Suprapubic skin (tissue), 4 donors: ENCODE results near the gene AATF. TPM values are rescaled to one million over a fixed set of nuclear protein-coding genes. Genes with fewer than 3 reads are reported as not detected.

Experiments
- DNase-seq, 2 donors: peaks; one replicate each; pipeline ENCODE4 v3.0.0-alpha.2; 2019; ENCODE audit warnings: low spot score in 2 of 2
- H3K27ac ChIP-seq: fragments of 200-600 bp; sonication (generic); one replicate; pipeline ENCODE4 v1.5.1; 2019
- H3K27me3 ChIP-seq: fragments of 200-600 bp; sonication (generic); one replicate; pipeline ENCODE4 v1.5.1; 2019
- H3K36me3 ChIP-seq: fragments of 200-600 bp; sonication (generic); one replicate; pipeline ENCODE4 v1.5.1; 2019
- H3K4me1 ChIP-seq: fragments of 200-600 bp; sonication (generic); one replicate; pipeline ENCODE4 v1.5.1; 2019
- H3K4me3 ChIP-seq: fragments of 200-600 bp; sonication (generic); one replicate; pipeline ENCODE4 v1.5.1; 2019; ENCODE audit warnings: mild to moderate bottlenecking
- H3K9me3 ChIP-seq: fragments of 200-600 bp; sonication (generic); one replicate; pipeline ENCODE4 v1.5.1; 2019
- EP300 ChIP-seq: sonication (generic); formaldehyde crosslinking; IDR thresholded peaks from one replicate; pipeline ENCODE4 v1.6.1; 2017; ENCODE audit warnings: antibody characterized with exemption
- POLR2A ChIP-seq, 2 donors: fragments of 450-650 bp; IDR thresholded peaks; one replicate each; pipeline ENCODE4 v1.6.1; 2017; ENCODE audit warnings: antibody characterized with exemption in 2 of 2, mild to moderate bottlenecking in 2 of 2, moderate library complexity in 2 of 2
- POLR2AphosphoS5 ChIP-seq, 3 donors: sonication (generic); formaldehyde crosslinking; IDR thresholded peaks; one replicate each; pipeline ENCODE4 v1.6.1; 2017; ENCODE audit warnings: antibody characterized with exemption in 3 of 3
- WGBS: methylation state at CpG from one replicate; pipeline ENCODE4 v1.1.5; 2018; 5-methylcytosine and 5-hydroxymethylcytosine counted together
- total RNA-seq, 4 donors: library from RNA; depleted of rRNA; stranded (reverse); fragments of >200 nt; gene quantifications; one replicate each; pipeline ENCODE4 v1.1.0, GENCODE V29; 2016
- TF ChIP-seq, protein P1 (sequence below), 2 donors: fragments of 200-600 bp in 1 of 2; fragments of 450-650 bp in 1 of 2; sonication (generic) in 1 of 2; IDR thresholded peaks; one replicate each; pipeline ENCODE4 v1.5.1; 2016 to 2019; ENCODE audit warnings: antibody characterized with exemption in 2 of 2, mild to moderate bottlenecking in 1 of 2, moderate library complexity in 1 of 2

Gene AATF
- total RNA-seq, 4 donors from 2014 or later: 32.5 to 38.2 (median 36.0) TPM

DNA sequence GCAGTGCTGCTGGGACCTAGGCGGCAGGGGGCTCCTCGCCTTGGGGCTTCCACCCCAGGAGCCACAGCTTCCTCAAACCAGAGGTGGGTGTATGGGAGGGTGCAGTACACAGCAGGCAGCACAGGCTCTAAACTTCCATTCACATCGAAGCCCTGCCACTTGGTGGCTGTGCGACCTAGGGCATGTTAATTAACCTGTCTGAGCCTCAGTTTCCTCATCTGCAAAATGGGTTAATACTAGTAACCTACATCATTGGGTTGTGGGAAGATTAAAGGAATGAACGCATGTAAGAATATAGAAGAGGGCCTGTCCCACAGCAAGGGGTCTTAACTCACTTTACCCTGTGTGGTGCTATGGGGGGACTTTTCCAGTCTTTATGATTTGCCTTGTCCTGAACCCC lies 38.2 kb upstream of the AATF start:
- TF ChIP-seq EP300 (no peak), POLR2AphosphoS5 (IDR thresholded peaks at IDR 0.05) (no peak), POLR2A (IDR thresholded peaks at IDR 0.05) (no peak)
- TF ChIP-seq, protein P1, sequence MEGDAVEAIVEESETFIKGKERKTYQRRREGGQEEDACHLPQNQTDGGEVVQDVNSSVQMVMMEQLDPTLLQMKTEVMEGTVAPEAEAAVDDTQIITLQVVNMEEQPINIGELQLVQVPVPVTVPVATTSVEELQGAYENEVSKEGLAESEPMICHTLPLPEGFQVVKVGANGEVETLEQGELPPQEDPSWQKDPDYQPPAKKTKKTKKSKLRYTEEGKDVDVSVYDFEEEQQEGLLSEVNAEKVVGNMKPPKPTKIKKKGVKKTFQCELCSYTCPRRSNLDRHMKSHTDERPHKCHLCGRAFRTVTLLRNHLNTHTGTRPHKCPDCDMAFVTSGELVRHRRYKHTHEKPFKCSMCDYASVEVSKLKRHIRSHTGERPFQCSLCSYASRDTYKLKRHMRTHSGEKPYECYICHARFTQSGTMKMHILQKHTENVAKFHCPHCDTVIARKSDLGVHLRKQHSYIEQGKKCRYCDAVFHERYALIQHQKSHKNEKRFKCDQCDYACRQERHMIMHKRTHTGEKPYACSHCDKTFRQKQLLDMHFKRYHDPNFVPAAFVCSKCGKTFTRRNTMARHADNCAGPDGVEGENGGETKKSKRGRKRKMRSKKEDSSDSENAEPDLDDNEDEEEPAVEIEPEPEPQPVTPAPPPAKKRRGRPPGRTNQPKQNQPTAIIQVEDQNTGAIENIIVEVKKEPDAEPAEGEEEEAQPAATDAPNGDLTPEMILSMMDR (IDR thresholded peaks at IDR 0.05): no peak
- H3K27me3 ChIP-seq: peaks cover 82% of the 10 kb centered on the region
- no peaks in the 10 kb centered on the region for H3K9me3 ChIP-seq
- H3K27ac ChIP-seq: no peak overlapping the region
- no peak overlapping the region for H3K4me3 ChIP-seq
- H3K4me1 ChIP-seq: no peaks in the 10 kb centered on the region
- DNase-seq: no peak
- no peaks in the 10 kb centered on the region for H3K36me3 ChIP-seq
- WGBS: 80% methylated on average over 5 of the region's 5 CpGs

DNA sequence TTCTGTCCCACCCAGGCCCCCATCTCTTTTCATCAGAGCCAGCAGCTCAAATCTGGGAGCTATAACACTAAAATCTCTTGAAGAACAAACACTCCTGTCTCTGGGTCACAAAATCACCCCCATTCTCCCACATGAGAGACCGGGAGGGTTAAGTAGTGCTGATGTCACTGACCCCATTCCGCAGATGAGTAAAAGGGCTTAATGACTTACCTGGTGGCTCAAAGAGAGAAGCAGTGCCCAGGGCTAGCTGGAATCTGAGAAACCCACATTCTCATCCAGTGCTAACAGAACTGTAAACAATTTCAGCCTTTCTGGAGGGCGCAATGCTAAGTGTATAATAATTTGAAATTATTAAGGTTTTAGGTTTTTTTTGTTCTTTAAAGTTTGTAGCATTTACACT lies 37.8 kb upstream of the AATF start:
- TF ChIP-seq EP300 (no peak), POLR2A (IDR thresholded peaks at IDR 0.05) (no peak), POLR2AphosphoS5 (IDR thresholded peaks at IDR 0.05) (no peak)
- TF ChIP-seq, protein P1 (IDR thresholded peaks at IDR 0.05): no peak
- 52% methylated on average over 3 of the region's 3 CpGs for WGBS
- Histone ChIP-seq H3K27ac (no peak overlapping the region), H3K27me3 (peaks cover 81% of the 10 kb centered on the region), H3K4me1 (no peaks in the 10 kb centered on the region), H3K36me3 (no peaks in the 10 kb centered on the region), H3K9me3 (no peaks in the 10 kb centered on the region), H3K4me3 (no peak overlapping the region)
- DNase-seq: no peak

DNA sequence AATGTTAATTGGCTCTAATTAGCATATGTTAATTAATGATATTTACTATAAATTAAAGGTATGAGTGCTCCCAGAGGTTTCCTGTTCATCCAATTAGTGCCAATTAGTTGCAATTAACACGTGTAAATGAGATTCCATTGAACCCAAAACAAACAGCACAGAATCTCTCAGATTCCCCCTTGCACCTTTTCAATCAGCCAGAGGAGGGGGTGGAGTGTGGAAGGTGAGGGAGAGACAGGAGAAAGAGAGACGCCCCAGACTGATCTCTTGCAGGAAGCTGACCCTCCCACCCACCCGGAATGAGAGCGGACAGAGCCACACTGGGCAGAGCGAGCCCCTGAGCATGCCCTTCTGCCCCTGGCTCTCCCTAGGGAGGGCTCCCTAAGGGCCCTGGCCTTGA lies 35.6 kb upstream of the AATF start:
- Histone ChIP-seq H3K36me3 (no peaks in the 10 kb centered on the region), H3K27me3 (peaks cover 64% of the 10 kb centered on the region), H3K27ac (no peak overlapping the region), H3K9me3 (no peaks in the 10 kb centered on the region), H3K4me3 (no peak overlapping the region), H3K4me1 (no peaks in the 10 kb centered on the region)
- no peak for TF ChIP-seq POLR2A (IDR thresholded peaks at IDR 0.05)
- TF ChIP-seq, protein P1 (IDR thresholded peaks at IDR 0.05): no peak
- no peak for TF ChIP-seq POLR2AphosphoS5 (IDR thresholded peaks at IDR 0.05)
- TF ChIP-seq EP300: no peak
- WGBS: 15% methylated on average over 2 of the region's 5 CpGs
- DNase-seq: no peak

DNA sequence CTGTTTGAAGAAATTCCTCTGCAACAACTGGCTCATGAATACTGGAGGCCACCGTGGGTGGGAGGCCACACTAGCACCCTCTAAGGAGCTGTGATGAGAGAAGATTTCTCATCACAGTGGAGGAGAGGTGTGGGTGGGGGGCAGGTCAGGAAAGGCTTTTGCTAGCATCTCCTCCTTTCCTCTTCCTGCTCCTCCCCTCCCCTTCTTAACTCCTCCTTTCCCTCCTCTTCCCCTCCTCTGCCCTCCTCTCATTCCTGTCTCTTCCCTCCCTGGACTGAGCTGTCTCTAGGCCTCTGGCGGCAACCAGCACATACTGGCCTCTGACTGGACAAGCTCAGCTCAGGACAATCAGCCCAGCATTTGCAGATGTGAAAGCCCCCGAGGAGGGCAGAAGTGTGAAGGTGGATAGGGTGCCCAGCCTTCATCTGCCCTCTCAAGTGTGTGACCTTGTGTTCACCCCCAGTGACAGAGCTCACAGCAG lies 30.5 kb upstream of the AATF start:
- H3K9me3 ChIP-seq: no peaks in the 10 kb centered on the region
- TF ChIP-seq EP300: no peak
- TF ChIP-seq POLR2A (IDR thresholded peaks at IDR 0.05): no peak
- TF ChIP-seq, protein P1 (IDR thresholded peaks at IDR 0.05): no peak
- no peak for TF ChIP-seq POLR2AphosphoS5 (IDR thresholded peaks at IDR 0.05)
- H3K4me1 ChIP-seq: peaks cover 12% of the 10 kb centered on the region
- no peak overlapping the region for H3K27ac ChIP-seq
- no peaks in the 10 kb centered on the region for H3K36me3 ChIP-seq
- peaks cover 62% of the 10 kb centered on the region for H3K27me3 ChIP-seq
- WGBS: 40% methylated on average over 3 of the region's 3 CpGs
- no peak for DNase-seq
- H3K4me3 ChIP-seq: no peak overlapping the region

DNA sequence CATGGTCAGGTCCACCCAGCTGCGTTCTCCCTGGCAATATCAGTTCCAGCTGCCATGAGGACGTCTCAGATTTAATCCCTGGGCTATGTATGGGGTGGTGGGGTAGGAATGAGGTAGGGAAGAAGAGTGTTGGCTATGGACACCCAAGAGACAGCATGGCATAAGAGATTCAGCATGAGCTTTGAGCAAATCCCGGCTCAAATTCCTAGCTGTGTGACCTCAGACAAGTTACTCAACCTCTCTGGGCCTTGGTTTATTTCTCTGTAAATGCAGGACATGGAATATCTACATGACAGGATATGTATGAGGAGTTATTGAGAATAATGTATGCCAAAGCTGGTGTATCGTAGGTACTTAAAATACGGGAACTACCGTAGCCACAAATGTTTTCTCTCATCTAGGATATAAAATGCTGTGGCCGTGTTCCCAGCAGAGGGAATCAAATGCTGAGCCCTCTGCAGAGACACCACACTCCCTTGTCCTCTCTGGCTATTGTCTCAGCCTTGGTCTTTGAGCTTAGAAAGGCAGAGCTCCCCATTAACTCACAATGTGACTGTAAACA lies 29.3 kb upstream of the AATF start:
- no peak overlapping the region for H3K27ac ChIP-seq
- no peak overlapping the region for H3K4me3 ChIP-seq
- DNase-seq: no peak
- TF ChIP-seq EP300 (no peak), POLR2AphosphoS5 (IDR thresholded peaks at IDR 0.05) (no peak), POLR2A (IDR thresholded peaks at IDR 0.05) (no peak)
- H3K9me3 ChIP-seq: no peaks in the 10 kb centered on the region
- 71% methylated on average over 7 of the region's 7 CpGs for WGBS
- no peaks in the 10 kb centered on the region for H3K36me3 ChIP-seq
- peaks cover 12% of the 10 kb centered on the region for H3K4me1 ChIP-seq
- H3K27me3 ChIP-seq: peaks cover 62% of the 10 kb centered on the region
